ENCODE measurements around the gene NYAP1.

GRCh38 chr7:100465299-100465698 is 18.4 kb upstream of the NYAP1 start:
- TF ChIP-seq CTCF (IDR thresholded peaks at IDR 0.05) (no peak), EP300 (IDR thresholded peaks at IDR 0.05) (no peak), POLR2AphosphoS5 (IDR thresholded peaks at IDR 0.05) (no peak)
